GM23338 (cell line): ENCODE data around the gene LRRFIP1. TPM values are rescaled to one million over a fixed set of nuclear protein-coding genes. Genes with fewer than 3 reads are reported as not detected.

ENCODE experiments used
- ATAC-seq: fragments of 200-7000 bp; cut with Tn5 transposase; 3 replicates; pipeline ENCODE4 v1.9.1; 2020
- DNase-seq: peaks from one replicate; pipeline ENCODE4 v3.0.0-alpha.2; 2015; ENCODE audit warnings: low spot score
- H2AFZ ChIP-seq: fragments of 200-600 bp; sonication (generic); 2 replicates; pipeline ENCODE4 v1.8.0; 2016; ENCODE audit warnings: antibody characterized with exemption, mild to moderate bottlenecking, moderate library complexity
- H3F3A ChIP-seq: fragments of 200-600 bp; sonication (generic); replicated peaks from 2 replicates; pipeline ENCODE4 v1.8.0; 2017; ENCODE audit warnings: antibody characterized with exemption, mixed run types, low read depth
- H3K27ac ChIP-seq: fragments of 200-600 bp; sonication (generic); 2 replicates; pipeline ENCODE4 v1.6.1; 2016; ENCODE audit warnings: low read depth
- H3K27me3 ChIP-seq: fragments of 200-600 bp; sonication (generic); 2 replicates; pipeline ENCODE4 v1.8.0; 2016; ENCODE audit warnings: mild to moderate bottlenecking, mixed run types, moderate library complexity; ENCODE audit not compliant: insufficient read depth
- H3K36me3 ChIP-seq: fragments of 200-600 bp; sonication (generic); 2 replicates; pipeline ENCODE4 v1.8.0; 2016; ENCODE audit warnings: mild to moderate bottlenecking; ENCODE audit not compliant: insufficient read depth
- H3K4me1 ChIP-seq: fragments of 200-600 bp; sonication (generic); 2 replicates; pipeline ENCODE4 v1.8.0; 2016; ENCODE audit warnings: mild to moderate bottlenecking, moderate library complexity; ENCODE audit not compliant: insufficient read depth
- H3K4me2 ChIP-seq: fragments of 200-600 bp; sonication (generic); 2 replicates; pipeline ENCODE4 v1.7.1; 2017; ENCODE audit warnings: mixed run types
- H3K4me3 ChIP-seq: fragments of 200-600 bp; sonication (generic); 2 replicates; pipeline ENCODE4 v1.6.1; 2016; ENCODE audit warnings: mixed run types
- H3K79me2 ChIP-seq: fragments of 200-600 bp; sonication (generic); replicated peaks from 2 replicates; pipeline ENCODE4 v1.8.0; 2017; ENCODE audit warnings: mild to moderate bottlenecking; ENCODE audit not compliant: insufficient read depth
- H3K9me2 ChIP-seq: fragments of 200-600 bp; sonication (generic); 2 replicates; pipeline ENCODE4 v1.8.0; 2017; ENCODE audit not compliant: insufficient read depth
- H4K20me1 ChIP-seq: fragments of 200-600 bp; sonication (generic); replicated peaks from 2 replicates; pipeline ENCODE4 v1.8.0; 2017; ENCODE audit warnings: mild to moderate bottlenecking; ENCODE audit not compliant: insufficient read depth
- H3K27ac Mint-ChIP-seq: 2 replicates; pipeline ENCODE4 v1.8.0; 2020; ENCODE audit warnings: inconsistent platforms, mild to moderate bottlenecking, moderate library complexity, mixed read lengths
- H3K27me3 Mint-ChIP-seq: 3 replicates; pipeline ENCODE4 v1.8.0; 2022; ENCODE audit warnings: low read depth, mild to moderate bottlenecking, moderate library complexity, mixed read lengths, inconsistent platforms; ENCODE audit not compliant: insufficient read depth, poor library complexity
- H3K36me3 Mint-ChIP-seq: 3 replicates; pipeline ENCODE4 v1.8.0; 2021; ENCODE audit warnings: low read depth, mild to moderate bottlenecking, inconsistent platforms, moderate library complexity, mixed read lengths
- H3K4me1 Mint-ChIP-seq: 3 replicates; pipeline ENCODE4 v1.8.0; 2020; ENCODE audit warnings: mild to moderate bottlenecking, inconsistent platforms, mixed read lengths
- H3K4me3 Mint-ChIP-seq: 3 replicates; pipeline ENCODE4 v1.8.0; 2021; ENCODE audit warnings: moderate library complexity, mild to moderate bottlenecking, inconsistent platforms, mixed read lengths
- H3K9me3 Mint-ChIP-seq: 3 replicates; pipeline ENCODE4 v1.8.0; 2020; ENCODE audit warnings: moderate library complexity, mild to moderate bottlenecking, inconsistent platforms, mixed read lengths
- CREB1 ChIP-seq: fragments of 250-450 bp; sonication (Bioruptor Pico); IDR thresholded peaks from 2 replicates; pipeline ENCODE4 v1.5.0; 2020; ENCODE audit warnings: low read depth, mild to moderate bottlenecking, moderate library complexity
- CTCF ChIP-seq, 2 experiments: fragments of 200-600 bp in 1 of 2; sonication (generic) in 1 of 2; conservative IDR thresholded peaks; 2 replicates each; pipeline versions ENCODE4 v1.5.1 to v1.6.1; 2016 to 2017; ENCODE audit warnings: antibody characterized with exemption in 2 of 2, low read depth in 2 of 2, mild to moderate bottlenecking in 2 of 2, moderate library complexity in 1 of 2
- ETS1 ChIP-seq: IDR thresholded peaks from 2 replicates; pipeline ENCODE4 v1.6.1; 2016; ENCODE audit warnings: antibody characterized with exemption
- EZH2 ChIP-seq: fragments of 200-600 bp; sonication (generic); IDR thresholded peaks from one replicate; pipeline ENCODE4 v1.8.0; 2017; ENCODE audit warnings: antibody characterized with exemption, mild to moderate bottlenecking, low read depth; ENCODE audit not compliant: unreplicated experiment
- EZH2phosphoT487 ChIP-seq: fragments of 200-600 bp; sonication (generic); IDR thresholded peaks from one replicate; pipeline ENCODE4 v1.8.1; 2018; ENCODE audit warnings: antibody characterized with exemption; ENCODE audit not compliant: unreplicated experiment
- JUNB ChIP-seq: IDR thresholded peaks from one replicate; pipeline ENCODE4 v1.6.1; 2016; ENCODE audit warnings: antibody characterized with exemption; ENCODE audit not compliant: unreplicated experiment
- POLR2AphosphoS5 ChIP-seq: IDR thresholded peaks from 2 replicates; pipeline ENCODE4 v1.6.1; 2016; ENCODE audit warnings: antibody characterized with exemption, low read depth
- REST ChIP-seq: IDR thresholded peaks from one replicate; pipeline ENCODE4 v1.6.1; 2018; ENCODE audit warnings: antibody characterized with exemption; ENCODE audit not compliant: unreplicated experiment
- ZNF114 ChIP-seq: fragments of 250-450 bp; sonication (Bioruptor Pico); IDR thresholded peaks from 2 replicates; pipeline ENCODE4 v1.5.0; 2020; ENCODE audit warnings: mild to moderate bottlenecking, moderate library complexity
- ZNF331 ChIP-seq: fragments of 250-450 bp; sonication (Bioruptor Pico); IDR thresholded peaks from 2 replicates; pipeline ENCODE4 v1.5.0; 2020; ENCODE audit warnings: low read depth, mild to moderate bottlenecking, moderate library complexity
- polyA plus RNA-seq: library from polyadenylated mRNA; unstranded; fragments of >200 nt; fragmentation: Nextera tagmentation; extraction: Ambion mirVana; gene quantifications from 2 replicates; pipeline ENCODE4 v1.2.1, GENCODE V29; 2016
- total RNA-seq: library from RNA; depleted of rRNA; stranded (reverse); fragments of >200 nt; shearing (Covaris generic); gene quantifications from 2 replicates; pipeline ENCODE4 v1.2.3, GENCODE V29; 2014

LRRFIP1 gene
- total and polyA plus RNA-seq, 2 experiments from 2014 or later = 59.6 to 178 TPM

GRCh38 chr2:237820421-237820820 lies 193.0 kb downstream of the LRRFIP1 start (continued):
- TF ChIP-seq REST (no peak), ZNF331 (CRISPR knock-in tag) (no peak), JUNB (no peak), CTCF (conservative IDR thresholded peaks at IDR 0.05; ENCODE audit: low read depth in 2 of 2) (no peak), POLR2AphosphoS5 (no peak), EZH2phosphoT487 (no peak), ETS1 (no peak)

- H3K27ac ChIP-seq = no peak overlapping the region
- Mint-ChIP-seq H3K27ac (no peak overlapping the region), H3K36me3 (no peaks in the 10 kb centered on the region), H3K4me1 (no peaks in the 10 kb centered on the region), H3K27me3 (no peaks in the 10 kb centered on the region), H3K4me3 (no peak overlapping the region), H3K9me3 (no peaks in the 10 kb centered on the region)
- no peaks in the 10 kb centered on the region for H3K9me2 ChIP-seq
- TF ChIP-seq ETS1 = no peak
- TF ChIP-seq JUNB = no peak
- no peak for TF ChIP-seq ZNF331 (CRISPR knock-in tag)
- TF ChIP-seq CREB1 (CRISPR knock-in tag) = no peak
- no peak for TF ChIP-seq EZH2
- no peak for TF ChIP-seq EZH2phosphoT487
- no peak for TF ChIP-seq ZNF114 (CRISPR knock-in tag)
- H3K36me3 ChIP-seq = no peaks in the 10 kb centered on the region
- ATAC-seq = no peak
- no peaks in the 10 kb centered on the region for H4K20me1 ChIP-seq
- no peak overlapping the region for H3K4me2 ChIP-seq
- no peaks in the 10 kb centered on the region for H3K27me3 ChIP-seq
- DNase-seq = no peak
- no peak overlapping the region for H3K4me3 ChIP-seq
- no peaks in the 10 kb centered on the region for H3K4me1 ChIP-seq
- no peaks in the 10 kb centered on the region for H3K79me2 ChIP-seq
- H2AFZ ChIP-seq = no peak overlapping the region
- no peaks in the 10 kb centered on the region for H3F3A ChIP-seq
These were observed 196.2 kb downstream of the LRRFIP1 start for GRCh38 chr2:237823544-237823943.
